Measurements from ENCODE around the gene CBX4.

The CBX4 gene

DNA sequence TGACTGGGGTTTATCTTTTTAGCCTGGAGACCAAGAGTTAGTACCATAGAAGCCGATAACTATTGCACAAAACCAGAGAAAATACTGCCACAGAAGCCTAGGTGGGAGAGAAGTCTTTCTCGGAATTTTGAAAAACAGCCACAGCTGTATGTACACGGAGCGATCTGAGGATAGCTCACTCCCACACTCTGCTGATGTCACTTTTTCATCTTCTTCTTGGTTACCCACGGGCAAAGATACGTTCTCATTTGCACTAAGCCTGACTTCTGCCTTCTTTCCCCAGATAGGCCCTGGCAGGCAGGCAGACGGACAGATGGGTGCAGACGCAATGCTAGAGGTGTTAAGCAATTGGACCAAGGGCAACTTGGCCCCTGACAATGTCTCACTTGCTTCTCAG is 9.1 kb upstream of the CBX4 start:
- TF ChIP-seq, protein P1, sequence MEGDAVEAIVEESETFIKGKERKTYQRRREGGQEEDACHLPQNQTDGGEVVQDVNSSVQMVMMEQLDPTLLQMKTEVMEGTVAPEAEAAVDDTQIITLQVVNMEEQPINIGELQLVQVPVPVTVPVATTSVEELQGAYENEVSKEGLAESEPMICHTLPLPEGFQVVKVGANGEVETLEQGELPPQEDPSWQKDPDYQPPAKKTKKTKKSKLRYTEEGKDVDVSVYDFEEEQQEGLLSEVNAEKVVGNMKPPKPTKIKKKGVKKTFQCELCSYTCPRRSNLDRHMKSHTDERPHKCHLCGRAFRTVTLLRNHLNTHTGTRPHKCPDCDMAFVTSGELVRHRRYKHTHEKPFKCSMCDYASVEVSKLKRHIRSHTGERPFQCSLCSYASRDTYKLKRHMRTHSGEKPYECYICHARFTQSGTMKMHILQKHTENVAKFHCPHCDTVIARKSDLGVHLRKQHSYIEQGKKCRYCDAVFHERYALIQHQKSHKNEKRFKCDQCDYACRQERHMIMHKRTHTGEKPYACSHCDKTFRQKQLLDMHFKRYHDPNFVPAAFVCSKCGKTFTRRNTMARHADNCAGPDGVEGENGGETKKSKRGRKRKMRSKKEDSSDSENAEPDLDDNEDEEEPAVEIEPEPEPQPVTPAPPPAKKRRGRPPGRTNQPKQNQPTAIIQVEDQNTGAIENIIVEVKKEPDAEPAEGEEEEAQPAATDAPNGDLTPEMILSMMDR (conservative IDR thresholded peaks at IDR 0.05; ENCODE audit: low read depth), result no peak
- no peak for DNase-seq (ENCODE audit: low spot score)
- CTCF ChIA-PET, result interaction anchor here (0.6 to 1.7 kb wide), 2 partner anchors 8 to 106 kb away, joined by 5 read pairs; no protein-coding TSS in a partner anchor
- POLR2A ChIA-PET (ENCODE audit: low non-redundant PET), result no interaction called here
- H3K27ac ChIP-seq, result no peak overlapping the region

DNA sequence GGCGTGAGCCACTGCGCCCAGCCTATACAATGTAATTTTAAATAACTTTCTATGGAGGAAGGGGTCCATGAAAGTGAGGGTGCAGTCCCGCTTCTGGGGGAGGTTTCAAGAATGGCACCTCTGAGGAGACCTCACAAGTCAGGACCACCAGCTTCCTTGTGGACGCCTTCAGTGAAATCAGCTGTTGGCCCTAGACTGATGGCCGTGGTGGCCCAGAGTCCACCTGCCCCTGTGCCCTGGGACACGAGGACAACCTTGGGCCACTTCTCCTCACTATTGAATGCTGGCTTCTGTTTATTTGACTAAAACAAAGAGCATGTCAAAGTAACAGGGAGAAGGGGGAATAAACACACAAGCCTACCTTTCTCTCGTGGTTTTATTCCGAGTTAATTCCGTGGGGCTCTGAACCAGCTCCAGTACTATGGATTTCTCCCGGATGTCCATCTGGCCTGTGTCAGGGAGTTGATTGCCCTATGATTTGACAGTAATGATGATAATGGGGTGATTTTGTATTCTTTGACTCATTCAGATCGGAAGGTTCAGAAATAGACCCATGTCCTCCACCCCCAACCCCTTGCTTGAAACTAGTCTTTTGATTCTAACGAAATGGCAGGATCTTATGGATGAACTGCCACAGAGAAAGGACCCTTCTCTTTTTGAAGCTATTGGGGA is 8.6 kb upstream of the CBX4 start:
- H3K27ac ChIP-seq, result no peak overlapping the region
- POLR2A ChIA-PET (ENCODE audit: low non-redundant PET), result no interaction called here
- no peak for DNase-seq (ENCODE audit: low spot score)
- CTCF ChIA-PET, result interaction anchor here (0.6 kb wide), 2 partner anchors 106 to 1014 kb away, joined by 3 to 5 read pairs; no protein-coding TSS in a partner anchor
- TF ChIP-seq, protein P1 (conservative IDR thresholded peaks at IDR 0.05; ENCODE audit: low read depth), result no peak

DNA sequence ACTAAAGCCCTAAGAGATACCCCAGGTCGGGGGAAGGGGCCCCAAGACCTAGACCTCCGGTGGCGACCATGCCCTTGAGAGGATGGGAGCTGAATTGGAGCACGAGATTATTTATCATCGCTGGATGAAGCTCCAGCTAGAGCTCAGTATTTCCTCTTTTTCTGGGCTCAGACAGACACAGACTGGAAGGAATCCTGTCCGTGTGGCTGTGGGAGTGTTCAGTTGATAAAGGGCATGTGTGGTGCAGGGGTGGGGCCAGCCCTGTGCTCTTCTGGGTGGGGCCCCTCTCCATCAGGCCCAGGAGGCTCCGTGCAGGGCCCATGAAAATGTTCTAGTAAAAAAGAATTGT is 6.3 kb upstream of the CBX4 start:
- DNase-seq (ENCODE audit: low spot score), result no peak
- CTCF ChIA-PET, result interaction anchor here (0.6 to 3.0 kb wide), 3 partner anchors 10 to 142 kb away, joined by 3 to 12 read pairs (median 3); no protein-coding TSS in a partner anchor

DNA sequence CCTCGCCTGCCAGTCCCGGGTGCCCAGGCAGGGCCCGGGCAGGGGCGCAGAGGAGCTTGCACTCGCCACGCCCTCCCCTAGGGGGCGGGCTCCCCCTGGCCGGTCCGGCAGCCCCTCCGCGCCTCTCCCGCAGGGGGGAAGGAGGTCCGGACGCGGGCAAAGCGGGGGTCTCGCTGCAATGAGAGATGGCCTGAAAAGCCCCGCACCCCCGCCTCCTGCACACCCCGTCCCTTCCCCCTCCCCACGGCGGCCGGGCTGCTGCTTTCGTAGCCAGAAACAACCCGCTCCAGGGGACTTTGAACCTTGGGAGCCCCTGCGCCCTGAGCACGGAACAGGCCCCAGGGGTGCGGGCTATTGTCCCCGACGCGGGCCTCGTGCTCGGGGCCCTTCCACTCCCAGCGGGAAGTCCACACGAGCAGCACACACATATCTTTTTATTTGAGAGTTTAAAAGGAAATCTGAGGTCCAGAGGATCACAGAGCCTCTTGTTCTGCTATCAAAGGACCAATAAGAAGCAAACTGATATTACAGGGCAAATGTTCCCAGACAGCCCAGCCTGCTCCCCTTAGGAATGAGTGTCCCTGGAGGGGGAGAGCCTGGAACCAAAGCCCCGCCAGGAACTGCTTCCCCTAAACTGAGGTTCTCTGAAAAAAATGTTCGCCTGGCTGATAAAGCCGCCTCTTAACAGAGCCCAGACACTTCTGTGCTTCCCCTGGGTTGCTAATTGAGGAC is 5.8 kb upstream of the CBX4 start:
- TF ChIP-seq, protein P1 (conservative IDR thresholded peaks at IDR 0.05; ENCODE audit: low read depth), result peak; percentile 89
- ChIA-PET POLR2A (ENCODE audit: low non-redundant PET) (no interaction called here), CTCF (interaction anchor here (0.7 to 3.0 kb wide), 5 partner anchors 10 to 70 kb away, joined by 3 to 12 read pairs (median 5); no protein-coding TSS in a partner anchor)
- H3K27ac ChIP-seq, result peak overlapping the region; percentile 18; the same call in 1 of the 2 replicates
- DNase-seq (ENCODE audit: low spot score), result no peak

More for the DNA sequence above, 6.3 kb upstream of the CBX4 start:
- H3K27ac ChIP-seq, result peak overlapping the region; percentile 18; the same call in 1 of the 2 replicates
- TF ChIP-seq, protein P1 (conservative IDR thresholded peaks at IDR 0.05; ENCODE audit: low read depth), result no peak
- POLR2A ChIA-PET (ENCODE audit: low non-redundant PET), result no interaction called here

DNA sequence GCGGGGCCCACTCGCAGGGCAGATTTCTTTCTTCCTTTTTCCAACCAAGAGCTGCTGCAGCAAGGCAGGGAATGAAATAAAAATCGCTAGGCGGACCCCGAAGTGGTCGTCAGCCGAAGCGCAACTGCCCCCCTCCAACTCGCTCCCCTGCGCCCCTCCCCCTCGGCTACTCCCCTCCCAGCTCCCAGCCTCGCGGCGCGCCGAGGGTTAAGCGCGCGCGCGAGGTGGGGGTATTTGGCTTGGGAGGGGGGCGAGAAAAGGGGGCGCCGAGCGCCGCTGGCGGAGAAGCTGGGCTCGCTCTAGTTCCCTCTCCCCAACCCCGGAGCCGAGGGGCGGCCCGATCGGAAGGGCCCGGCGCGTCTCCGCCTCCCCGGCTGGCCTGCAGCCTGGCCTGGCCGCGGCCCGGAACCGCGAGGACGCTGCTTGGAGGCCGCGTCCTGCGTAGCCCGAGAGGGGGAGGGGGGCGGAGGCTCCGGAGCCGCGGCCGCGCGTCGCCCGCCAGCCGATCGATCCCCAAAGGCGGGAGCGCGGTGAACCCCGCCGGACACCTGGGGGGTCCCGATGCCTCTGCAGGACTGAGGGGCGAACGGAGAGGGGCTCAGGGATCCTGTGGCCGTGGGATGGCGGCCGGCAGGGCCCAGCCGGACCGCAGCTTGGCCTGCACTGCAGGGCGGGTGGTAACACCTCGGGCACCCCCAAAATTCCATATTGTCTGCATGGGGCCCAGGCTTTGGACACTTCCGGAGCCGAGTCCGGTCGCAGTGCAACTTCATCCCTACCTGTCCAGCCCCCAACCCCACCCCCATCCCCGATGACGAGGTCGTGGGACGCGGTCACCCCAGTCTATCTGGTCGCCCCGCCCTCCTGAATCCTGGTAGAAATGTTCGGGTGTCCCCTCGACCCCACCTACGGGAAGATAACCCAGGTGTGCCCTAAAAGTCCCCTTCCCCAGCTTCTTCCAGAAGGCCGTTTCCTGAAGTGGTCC is 4.9 kb upstream of the CBX4 start:
- CTCF ChIA-PET, result interaction anchor here (0.7 to 3.0 kb wide), 5 partner anchors 9 to 71 kb away, joined by 3 to 12 read pairs (median 5); no protein-coding TSS in a partner anchor
- POLR2A ChIA-PET (ENCODE audit: low non-redundant PET), result no interaction called here
- TF ChIP-seq, protein P1 (conservative IDR thresholded peaks at IDR 0.05; ENCODE audit: low read depth), result no peak
- DNase-seq (ENCODE audit: low spot score), result no peak
- no peak overlapping the region for H3K27ac ChIP-seq

DNA sequence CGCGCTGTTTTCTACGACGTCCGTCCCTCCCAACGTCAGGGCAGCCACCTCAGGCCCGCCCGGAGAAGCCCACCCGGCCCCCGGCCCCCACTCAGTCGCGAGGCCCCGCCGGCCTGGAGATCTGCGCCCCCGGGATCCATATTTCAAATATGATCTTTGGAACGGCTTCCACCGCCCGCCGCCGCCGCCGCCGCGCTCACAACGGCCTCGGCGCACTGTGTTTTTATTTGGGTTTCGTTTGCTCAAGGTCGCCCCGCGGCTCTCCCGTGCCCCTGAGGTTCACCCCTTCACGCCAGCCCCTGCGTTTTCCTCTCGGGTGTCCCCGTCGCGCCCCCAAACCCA is 4.2 kb upstream of the CBX4 start:
- POLR2A ChIA-PET (ENCODE audit: low non-redundant PET), result no interaction called here

More for the DNA sequence above, 4.2 kb upstream of the CBX4 start:
- TF ChIP-seq, protein P1 (conservative IDR thresholded peaks at IDR 0.05; ENCODE audit: low read depth), result no peak
- no peak overlapping the region for H3K27ac ChIP-seq
- CTCF ChIA-PET, result interaction anchor here (1.2 to 3.0 kb wide), 4 partner anchors 8 to 72 kb away, joined by 4 to 12 read pairs (median 6); no protein-coding TSS in a partner anchor
- DNase-seq (ENCODE audit: low spot score), result no peak
